Measurements from ENCODE around the gene CCBE1. TPM values are rescaled to one million over a fixed set of nuclear protein-coding genes. Genes with fewer than 3 reads are reported as not detected.

Gene CCBE1
- total and polyA plus RNA-seq, 9 of the 15 experiments (the other 6 are each of a cell fraction or from before 2014, with no cell fraction given): 0.20 TPM; not detected in 8

DNA sequence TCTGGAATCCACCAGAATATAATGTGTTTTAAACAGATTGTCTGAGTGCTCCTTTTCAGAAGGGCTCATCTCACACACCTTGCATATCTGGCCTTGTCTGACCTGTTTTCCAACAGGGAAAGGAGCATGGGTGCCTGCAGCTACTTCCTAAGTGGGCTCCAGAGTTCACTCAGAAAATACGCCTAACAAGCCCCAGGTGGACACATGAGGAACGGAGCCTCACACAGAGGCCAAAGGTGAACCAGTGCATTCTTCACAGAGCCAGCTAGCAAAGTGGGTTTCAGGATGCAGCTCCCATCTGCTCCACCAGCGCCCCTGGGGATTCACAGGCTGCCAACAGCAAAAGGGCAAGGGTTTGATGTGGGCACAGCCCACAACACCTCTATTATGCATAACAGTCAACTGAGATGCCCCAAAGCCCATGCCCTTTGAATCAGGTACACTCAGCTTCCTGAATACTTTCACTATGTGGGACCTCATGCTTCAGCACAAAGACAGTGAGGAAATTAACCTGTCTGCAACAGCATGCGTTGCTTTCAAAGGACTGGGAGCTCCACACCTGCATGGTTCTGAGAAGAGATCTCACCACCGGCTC, 86.6 kb downstream of the CCBE1 start (continued):
- TF ChIP-seq, protein P1, sequence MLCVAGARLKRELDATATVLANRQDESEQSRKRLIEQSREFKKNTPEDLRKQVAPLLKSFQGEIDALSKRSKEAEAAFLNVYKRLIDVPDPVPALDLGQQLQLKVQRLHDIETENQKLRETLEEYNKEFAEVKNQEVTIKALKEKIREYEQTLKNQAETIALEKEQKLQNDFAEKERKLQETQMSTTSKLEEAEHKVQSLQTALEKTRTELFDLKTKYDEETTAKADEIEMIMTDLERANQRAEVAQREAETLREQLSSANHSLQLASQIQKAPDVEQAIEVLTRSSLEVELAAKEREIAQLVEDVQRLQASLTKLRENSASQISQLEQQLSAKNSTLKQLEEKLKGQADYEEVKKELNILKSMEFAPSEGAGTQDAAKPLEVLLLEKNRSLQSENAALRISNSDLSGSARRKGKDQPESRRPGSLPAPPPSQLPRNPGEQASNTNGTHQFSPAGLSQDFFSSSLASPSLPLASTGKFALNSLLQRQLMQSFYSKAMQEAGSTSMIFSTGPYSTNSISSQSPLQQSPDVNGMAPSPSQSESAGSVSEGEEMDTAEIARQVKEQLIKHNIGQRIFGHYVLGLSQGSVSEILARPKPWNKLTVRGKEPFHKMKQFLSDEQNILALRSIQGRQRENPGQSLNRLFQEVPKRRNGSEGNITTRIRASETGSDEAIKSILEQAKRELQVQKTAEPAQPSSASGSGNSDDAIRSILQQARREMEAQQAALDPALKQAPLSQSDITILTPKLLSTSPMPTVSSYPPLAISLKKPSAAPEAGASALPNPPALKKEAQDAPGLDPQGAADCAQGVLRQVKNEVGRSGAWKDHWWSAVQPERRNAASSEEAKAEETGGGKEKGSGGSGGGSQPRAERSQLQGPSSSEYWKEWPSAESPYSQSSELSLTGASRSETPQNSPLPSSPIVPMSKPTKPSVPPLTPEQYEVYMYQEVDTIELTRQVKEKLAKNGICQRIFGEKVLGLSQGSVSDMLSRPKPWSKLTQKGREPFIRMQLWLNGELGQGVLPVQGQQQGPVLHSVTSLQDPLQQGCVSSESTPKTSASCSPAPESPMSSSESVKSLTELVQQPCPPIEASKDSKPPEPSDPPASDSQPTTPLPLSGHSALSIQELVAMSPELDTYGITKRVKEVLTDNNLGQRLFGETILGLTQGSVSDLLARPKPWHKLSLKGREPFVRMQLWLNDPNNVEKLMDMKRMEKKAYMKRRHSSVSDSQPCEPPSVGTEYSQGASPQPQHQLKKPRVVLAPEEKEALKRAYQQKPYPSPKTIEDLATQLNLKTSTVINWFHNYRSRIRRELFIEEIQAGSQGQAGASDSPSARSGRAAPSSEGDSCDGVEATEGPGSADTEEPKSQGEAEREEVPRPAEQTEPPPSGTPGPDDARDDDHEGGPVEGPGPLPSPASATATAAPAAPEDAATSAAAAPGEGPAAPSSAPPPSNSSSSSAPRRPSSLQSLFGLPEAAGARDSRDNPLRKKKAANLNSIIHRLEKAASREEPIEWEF (CRISPR knock-in tag; IDR thresholded peaks at IDR 0.05): no peak
- TF ChIP-seq, protein P2, sequence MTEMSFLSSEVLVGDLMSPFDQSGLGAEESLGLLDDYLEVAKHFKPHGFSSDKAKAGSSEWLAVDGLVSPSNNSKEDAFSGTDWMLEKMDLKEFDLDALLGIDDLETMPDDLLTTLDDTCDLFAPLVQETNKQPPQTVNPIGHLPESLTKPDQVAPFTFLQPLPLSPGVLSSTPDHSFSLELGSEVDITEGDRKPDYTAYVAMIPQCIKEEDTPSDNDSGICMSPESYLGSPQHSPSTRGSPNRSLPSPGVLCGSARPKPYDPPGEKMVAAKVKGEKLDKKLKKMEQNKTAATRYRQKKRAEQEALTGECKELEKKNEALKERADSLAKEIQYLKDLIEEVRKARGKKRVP (CRISPR knock-in tag; IDR thresholded peaks at IDR 0.05): no peak
- TF ChIP-seq, protein P3, sequence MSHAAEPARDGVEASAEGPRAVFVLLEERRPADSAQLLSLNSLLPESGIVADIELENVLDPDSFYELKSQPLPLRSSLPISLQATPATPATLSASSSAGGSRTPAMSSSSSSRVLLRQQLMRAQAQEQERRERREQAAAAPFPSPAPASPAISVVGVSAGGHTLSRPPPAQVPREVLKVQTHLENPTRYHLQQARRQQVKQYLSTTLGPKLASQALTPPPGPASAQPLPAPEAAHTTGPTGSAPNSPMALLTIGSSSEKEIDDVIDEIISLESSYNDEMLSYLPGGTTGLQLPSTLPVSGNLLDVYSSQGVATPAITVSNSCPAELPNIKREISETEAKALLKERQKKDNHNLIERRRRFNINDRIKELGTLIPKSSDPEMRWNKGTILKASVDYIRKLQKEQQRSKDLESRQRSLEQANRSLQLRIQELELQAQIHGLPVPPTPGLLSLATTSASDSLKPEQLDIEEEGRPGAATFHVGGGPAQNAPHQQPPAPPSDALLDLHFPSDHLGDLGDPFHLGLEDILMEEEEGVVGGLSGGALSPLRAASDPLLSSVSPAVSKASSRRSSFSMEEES (CRISPR knock-in tag; IDR thresholded peaks at IDR 0.05): no peak
